Heart right ventricle (tissue), 16 donors: Measurements from ENCODE around the gene FLT4. TPM values are rescaled to one million over a fixed set of nuclear protein-coding genes. Genes with fewer than 3 reads are reported as not detected.

Source experiments
- ATAC-seq, 8 donors: fragments of 200-7000 bp; cut with Tn5 transposase; one replicate each; pipeline ENCODE4 v1.9.1; 2020; ENCODE audit warnings: mild to moderate bottlenecking in 8 of 8, moderate library complexity in 8 of 8, moderate number of reproducible peaks in 1 of 8
- DNase-seq, 2 donors: peaks; one replicate each; pipeline ENCODE4 v3.0.0-alpha.2; 2020
- H3K27ac ChIP-seq, 10 donors: fragments of 200-600 bp; sonication (generic) in 2 of 10; one replicate each; pipeline versions ENCODE4 v1.5.0 to v1.8.0; 2020 to 2022; ENCODE audit warnings: mild to moderate bottlenecking in 3 of 10
- H3K27me3 ChIP-seq, 7 donors: fragments of 200-600 bp; one replicate each; pipeline ENCODE4 v1.8.0; 2021 to 2022; ENCODE audit warnings: mild to moderate bottlenecking in 2 of 7
- H3K36me3 ChIP-seq, 9 donors: fragments of 200-600 bp; sonication (generic) in 1 of 9; one replicate each; pipeline versions ENCODE4 v1.5.0 to v1.8.0; 2020 to 2022; ENCODE audit warnings: mild to moderate bottlenecking in 2 of 9
- H3K4me1 ChIP-seq, 9 donors: fragments of 200-600 bp; sonication (generic) in 1 of 9; one replicate each; pipeline versions ENCODE4 v1.5.0 to v1.8.0; 2020 to 2022; ENCODE audit warnings: mild to moderate bottlenecking in 4 of 9
- H3K4me3 ChIP-seq, 10 donors: fragments of 200-600 bp; sonication (generic) in 2 of 10; one replicate each; pipeline versions ENCODE4 v1.5.0 to v1.8.0; 2020 to 2022; ENCODE audit warnings: mild to moderate bottlenecking in 7 of 10, moderate library complexity in 2 of 10
- H3K9me3 ChIP-seq, 11 donors: fragments of 200-600 bp in 10 of 11; sonication (generic) in 2 of 11; one replicate each; pipeline versions ENCODE4 v1.5.0 to v1.8.0; 2013 to 2022; ENCODE audit warnings: mild to moderate bottlenecking in 2 of 11, control low read depth in 1 of 11, moderate library complexity in 1 of 11
- WGBS, 2 donors: extraction: QIAGEN DNeasy Blood & Tissue Kit; methylation state at CpG; one replicate each; pipeline ENCODE4 v1.1.7; 2013; ENCODE audit warnings: inconsistent platforms in 1 of 2; 5-methylcytosine and 5-hydroxymethylcytosine counted together
- intact Hi-C, 10 donors: fragments of 100-400 bp; cut with DNase I; formaldehyde crosslinking; loops; one replicate each; pipeline versions ENCODE4 v1.11.1 to v1.14.2; 2022
- polyA plus RNA-seq, 2 donors: library from polyadenylated mRNA; stranded (reverse); fragments of 200-250 nt; gene quantifications; one replicate each; pipeline ENCODE4 v1.2.3, GENCODE V29; 2013
- total RNA-seq, 10 donors: library from RNA; stranded (reverse); fragmentation: NEBNext Ultra II Directional in 3 of 10; extraction: Animal tissue kit (Norgen Biotek cat#: 25700) in 3 of 10; gene quantifications; one replicate each; pipeline versions ENCODE4 v1.2.1 to v1.2.4, GENCODE V29; 2021 to 2023
- TF ChIP-seq, protein P1 (sequence below), 9 donors: fragments of 200-600 bp; sonication (generic) in 2 of 9; IDR thresholded peaks; one replicate each; pipeline versions ENCODE4 v1.5.0 to v1.8.0; 2021 to 2022; ENCODE audit warnings: antibody characterized with exemption in 9 of 9, mild to moderate bottlenecking in 5 of 9, moderate library complexity in 1 of 9
- donor health status: Arrhythmogenic right ventricular cardiomyopathy.
- donor health status: ischemic (EF 13 %, LVEDD 7.1; RV severe dilation, severe dysfunction).
- donor health status: healthy with polysubstance abuse.
- donor health status: DM: no; HTN: yes; CAD: no.
- donor health status: DM: no; HTN: no; CAD: no.
- donor health status: ischemic (EF 25% LVEDD 6.9; RV normal size, moderate dysfunction).
- donor health status: ischemic (EF 25% LVEDD 5.7; RV mildly dilated, moderate dysfunction).
- donor health status: healthy.
- donor health status: DM: yes; HTN: yes; CAD: no.
- donor health status: Ischemic cardiomyopathy.
- donor health status: ischemic (EF 35%, LVEDD 5.7; RV mildly dilated, moderate dysfunction).
- donor health status: nonischemic (EF 11% LVEDD 7.7; RV severe dilation, severe dysfunction).
- donor health status: DM: yes; HTN: yes; CAD: no.
- donor health status: PGD.
- donor health status: ischemic (EF 29% LVEDD 5.4; RV normal size, mild dysfunction).
- donor health status: nonischemic (EF 23%, LVEDD 6.1; RV moderate dilation, normal function).

The FLT4 gene
- total and polyA plus RNA-seq, 12 donors: 3.8 to 10.8 (median 6.3) TPM

DNA sequence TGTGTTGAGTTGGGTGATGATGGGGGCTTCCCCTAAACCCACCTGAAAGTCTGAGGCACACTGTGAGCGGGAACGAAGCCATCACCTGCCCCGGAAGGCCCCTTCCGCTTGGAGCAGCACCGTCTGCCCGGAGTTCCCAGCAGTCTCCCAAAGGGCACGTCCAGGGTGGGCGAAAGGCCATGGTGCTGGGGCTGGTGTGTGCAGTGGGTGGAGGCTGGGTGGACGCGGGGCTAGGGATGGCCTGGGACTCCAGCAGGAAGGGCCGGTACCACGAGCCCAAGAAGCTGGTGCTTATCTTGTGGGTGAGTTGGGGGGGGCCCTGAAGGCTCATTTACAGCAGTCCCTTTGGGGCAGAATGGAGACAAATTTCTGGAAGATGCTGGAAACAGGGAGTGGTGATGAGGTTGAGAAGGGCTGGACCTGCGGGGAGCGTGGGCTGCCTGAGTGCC is 4.6 kb downstream of the FLT4 start:
- Histone ChIP-seq H3K27me3 (peaks cover 6 to 59% (median 34%) of the 10 kb centered on the region in 7 donors), H3K36me3 (no peaks in the 10 kb centered on the region), H3K4me3 (peak overlapping the region in 1 of 10 donors; percentile 18), H3K9me3 (no peaks in the 10 kb centered on the region), H3K4me1 (peaks cover 0 to 64% (median 35%) of the 10 kb centered on the region in 9 donors), H3K27ac (peak overlapping the region in 9 of 10 donors; percentile 5 to 78 (median 65))
- peak in 2 of 8 donors; percentile 7 to 43 for ATAC-seq
- DNase-seq: no peak
- intact Hi-C loops: no loop called here
- TF ChIP-seq, protein P1, sequence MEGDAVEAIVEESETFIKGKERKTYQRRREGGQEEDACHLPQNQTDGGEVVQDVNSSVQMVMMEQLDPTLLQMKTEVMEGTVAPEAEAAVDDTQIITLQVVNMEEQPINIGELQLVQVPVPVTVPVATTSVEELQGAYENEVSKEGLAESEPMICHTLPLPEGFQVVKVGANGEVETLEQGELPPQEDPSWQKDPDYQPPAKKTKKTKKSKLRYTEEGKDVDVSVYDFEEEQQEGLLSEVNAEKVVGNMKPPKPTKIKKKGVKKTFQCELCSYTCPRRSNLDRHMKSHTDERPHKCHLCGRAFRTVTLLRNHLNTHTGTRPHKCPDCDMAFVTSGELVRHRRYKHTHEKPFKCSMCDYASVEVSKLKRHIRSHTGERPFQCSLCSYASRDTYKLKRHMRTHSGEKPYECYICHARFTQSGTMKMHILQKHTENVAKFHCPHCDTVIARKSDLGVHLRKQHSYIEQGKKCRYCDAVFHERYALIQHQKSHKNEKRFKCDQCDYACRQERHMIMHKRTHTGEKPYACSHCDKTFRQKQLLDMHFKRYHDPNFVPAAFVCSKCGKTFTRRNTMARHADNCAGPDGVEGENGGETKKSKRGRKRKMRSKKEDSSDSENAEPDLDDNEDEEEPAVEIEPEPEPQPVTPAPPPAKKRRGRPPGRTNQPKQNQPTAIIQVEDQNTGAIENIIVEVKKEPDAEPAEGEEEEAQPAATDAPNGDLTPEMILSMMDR (IDR thresholded peaks at IDR 0.05): no peak
- WGBS, 2 donors: 54 to 58% methylated on average over 14 of the region's 14 CpGs

DNA sequence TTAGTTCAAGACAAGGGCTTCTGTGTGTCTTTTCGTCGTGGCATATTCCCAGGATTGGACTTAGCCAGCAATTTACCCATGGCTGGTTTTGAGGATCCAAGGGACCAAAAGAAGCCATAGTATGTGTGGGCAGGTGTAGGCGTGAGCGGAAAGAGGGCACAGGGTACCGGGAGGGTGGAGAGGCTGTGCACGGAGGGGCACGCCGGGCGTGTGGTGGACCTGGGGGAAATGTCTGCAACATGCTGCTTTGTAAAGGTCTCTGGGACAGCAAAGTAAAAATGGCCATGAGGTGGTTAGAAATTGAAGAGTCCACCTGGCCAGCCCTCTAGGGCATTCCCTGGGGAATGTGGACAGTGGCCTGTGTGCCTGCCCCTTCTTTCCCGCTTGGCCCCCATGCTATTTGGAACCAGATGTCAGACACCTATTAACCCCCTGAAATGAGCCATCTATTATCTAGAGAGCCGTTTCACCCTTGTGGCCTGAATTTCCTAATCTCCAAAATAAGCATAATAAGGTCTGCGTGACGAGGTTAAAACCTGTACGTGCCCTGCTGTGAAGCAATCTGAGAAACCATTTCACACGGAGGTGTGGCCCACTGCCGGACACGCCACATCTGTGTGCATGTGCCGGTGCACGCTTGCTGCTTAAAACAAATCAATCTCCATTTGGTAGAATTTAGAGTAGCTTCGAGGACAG is 5.1 kb downstream of the FLT4 start:
- H3K4me3 ChIP-seq: no peak overlapping the region
- DNase-seq: no peak
- TF ChIP-seq, protein P1 (IDR thresholded peaks at IDR 0.05): no peak
- H3K9me3 ChIP-seq: no peaks in the 10 kb centered on the region
- no peak for ATAC-seq
- intact Hi-C loops: no loop called here
- peaks cover 6 to 54% (median 30%) of the 10 kb centered on the region in 7 donors for H3K27me3 ChIP-seq
- WGBS, 2 donors: 79 to 81% methylated on average over 20 of the region's 20 CpGs
- peak overlapping the region in 2 of 10 donors; percentile 49 to 66 for H3K27ac ChIP-seq
- no peaks in the 10 kb centered on the region for H3K36me3 ChIP-seq
- peaks cover 0 to 68% (median 32%) of the 10 kb centered on the region in 9 donors for H3K4me1 ChIP-seq

DNA sequence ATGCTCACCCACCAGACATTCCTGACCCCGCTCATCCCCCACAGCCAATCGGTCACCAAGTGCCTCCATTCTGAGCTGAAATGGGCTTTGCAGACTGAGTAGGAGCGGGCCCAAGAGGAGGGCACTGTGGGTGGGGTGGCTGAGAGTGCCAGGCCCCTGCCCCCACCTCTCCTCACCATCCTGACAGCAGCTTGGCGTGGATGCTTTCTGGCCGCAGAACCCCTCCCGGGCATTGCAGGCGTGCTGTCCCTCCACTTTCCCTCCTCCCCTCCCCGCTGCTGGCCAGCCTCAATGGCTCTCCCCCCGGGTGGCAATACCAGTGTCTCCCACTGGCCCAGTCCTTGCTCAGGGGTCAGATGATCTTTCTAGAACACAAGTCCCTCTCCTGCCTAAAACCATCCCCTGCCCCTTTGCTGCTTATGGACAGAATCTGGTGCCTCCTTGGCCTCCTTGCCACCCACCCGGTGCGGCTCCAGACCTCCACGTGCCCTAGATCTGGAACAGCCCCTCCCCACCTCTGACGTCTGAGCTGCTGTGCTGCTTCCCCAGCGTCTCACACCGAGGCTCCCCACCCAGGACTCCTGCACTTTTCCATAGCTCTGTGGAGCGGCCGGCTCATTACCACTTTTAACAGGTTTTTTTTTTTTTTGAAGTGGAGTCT is 6.1 kb downstream of the FLT4 start:
- ATAC-seq: no peak
- Histone ChIP-seq H3K36me3 (no peaks in the 10 kb centered on the region), H3K9me3 (no peaks in the 10 kb centered on the region), H3K27me3 (peaks cover 0 to 44% (median 21%) of the 10 kb centered on the region in 7 donors), H3K4me3 (no peak overlapping the region), H3K4me1 (peaks cover 0 to 64% (median 26%) of the 10 kb centered on the region in 9 donors), H3K27ac (no peak overlapping the region)
- intact Hi-C loops: no loop called here
- TF ChIP-seq, protein P1 (IDR thresholded peaks at IDR 0.05): no peak
- 64 to 67% methylated on average over 17 of the region's 17 CpGs for WGBS, 2 donors
- no peak for DNase-seq

DNA sequence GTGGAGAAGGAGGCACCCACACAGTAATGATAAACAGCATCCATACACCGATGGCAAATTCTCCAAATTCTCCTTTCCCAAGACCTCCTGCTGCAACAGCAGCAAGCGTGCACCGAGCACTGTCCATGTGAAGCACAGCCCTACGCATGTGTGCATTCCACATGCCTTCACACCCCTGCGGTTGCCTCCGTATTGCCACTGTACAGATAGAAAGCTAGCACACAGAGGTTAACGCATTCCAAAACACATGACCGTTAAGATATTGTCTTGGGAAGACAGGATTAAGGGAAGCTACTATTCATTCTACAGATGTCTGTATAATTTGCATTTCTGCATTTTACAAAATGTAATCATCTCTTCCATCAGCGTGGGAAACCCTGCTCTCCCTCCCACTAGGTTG is 6.6 kb downstream of the FLT4 start:
- intact Hi-C loops: no loop called here
- H3K27me3 ChIP-seq: peaks cover 0 to 39% (median 15%) of the 10 kb centered on the region in 7 donors
- H3K9me3 ChIP-seq: no peaks in the 10 kb centered on the region
- no peak for DNase-seq
- WGBS, 2 donors: 70 to 76% methylated on average over 9 of the region's 9 CpGs
- H3K4me1 ChIP-seq: peaks cover 0 to 59% (median 26%) of the 10 kb centered on the region in 9 donors
- H3K27ac ChIP-seq: no peak overlapping the region
- no peak for ATAC-seq
- H3K4me3 ChIP-seq: no peak overlapping the region
- TF ChIP-seq, protein P1 (IDR thresholded peaks at IDR 0.05): no peak
- H3K36me3 ChIP-seq: no peaks in the 10 kb centered on the region
